Measurements from ENCODE around the gene VPREB1.

The VPREB1 gene

DNA sequence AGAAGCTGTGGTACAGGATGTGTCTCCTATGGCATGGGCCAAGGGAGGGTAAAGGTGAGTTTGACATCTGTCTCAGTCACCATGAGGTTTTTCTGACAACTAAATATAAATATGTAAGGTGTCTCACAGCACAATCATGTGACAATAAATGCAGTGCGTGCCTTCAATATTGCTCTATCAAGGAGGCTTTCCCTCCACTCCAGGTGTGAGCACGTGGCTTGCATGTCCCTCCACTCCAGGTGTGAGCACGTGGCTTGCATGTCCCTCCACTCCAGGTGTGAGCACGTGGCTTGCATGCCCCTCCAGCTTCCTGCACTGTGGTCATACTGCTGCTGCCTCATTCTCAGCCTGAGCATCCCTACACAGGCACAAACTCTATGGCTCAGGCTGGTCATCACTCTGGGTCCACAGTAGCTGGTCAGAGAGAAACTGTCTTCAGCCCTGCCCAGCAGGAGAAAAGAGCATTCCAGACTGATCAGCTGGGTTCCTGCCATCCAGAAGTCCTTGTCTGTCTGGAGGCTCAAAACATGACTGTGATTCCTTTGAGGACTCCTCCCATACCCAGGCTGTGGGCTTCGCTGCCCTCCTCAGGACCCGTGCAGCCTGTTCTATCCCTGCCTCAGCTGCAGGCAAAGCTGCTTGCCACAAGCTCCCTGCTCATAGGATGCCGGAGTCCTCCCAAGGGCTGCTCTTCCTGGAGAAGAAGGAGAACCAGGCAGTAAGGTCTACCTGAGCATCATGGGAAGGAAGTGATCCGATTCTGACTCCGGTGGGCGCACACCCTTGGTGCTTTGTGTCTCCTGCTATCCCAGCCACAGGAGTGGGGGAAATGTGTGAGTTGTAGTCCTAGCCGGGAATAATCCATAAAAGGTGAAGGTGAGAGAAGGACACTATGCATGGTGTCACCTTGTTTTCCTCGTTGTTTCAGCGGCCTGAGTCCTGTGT, 33.4 kb upstream of the VPREB1 start:
- TF ChIP-seq, protein P1, sequence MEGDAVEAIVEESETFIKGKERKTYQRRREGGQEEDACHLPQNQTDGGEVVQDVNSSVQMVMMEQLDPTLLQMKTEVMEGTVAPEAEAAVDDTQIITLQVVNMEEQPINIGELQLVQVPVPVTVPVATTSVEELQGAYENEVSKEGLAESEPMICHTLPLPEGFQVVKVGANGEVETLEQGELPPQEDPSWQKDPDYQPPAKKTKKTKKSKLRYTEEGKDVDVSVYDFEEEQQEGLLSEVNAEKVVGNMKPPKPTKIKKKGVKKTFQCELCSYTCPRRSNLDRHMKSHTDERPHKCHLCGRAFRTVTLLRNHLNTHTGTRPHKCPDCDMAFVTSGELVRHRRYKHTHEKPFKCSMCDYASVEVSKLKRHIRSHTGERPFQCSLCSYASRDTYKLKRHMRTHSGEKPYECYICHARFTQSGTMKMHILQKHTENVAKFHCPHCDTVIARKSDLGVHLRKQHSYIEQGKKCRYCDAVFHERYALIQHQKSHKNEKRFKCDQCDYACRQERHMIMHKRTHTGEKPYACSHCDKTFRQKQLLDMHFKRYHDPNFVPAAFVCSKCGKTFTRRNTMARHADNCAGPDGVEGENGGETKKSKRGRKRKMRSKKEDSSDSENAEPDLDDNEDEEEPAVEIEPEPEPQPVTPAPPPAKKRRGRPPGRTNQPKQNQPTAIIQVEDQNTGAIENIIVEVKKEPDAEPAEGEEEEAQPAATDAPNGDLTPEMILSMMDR (IDR thresholded peaks at IDR 0.05; ENCODE audit: low read depth, low read length, missing control alignments) = no peak
- H3K27ac ChIP-seq = no peak overlapping the region
- in situ Hi-C loops (cut with HindIII; ENCODE audit: low pct_ligation_motif_present, low sequenced_read_pairs) = no loop called here
- DNase-seq = no peak
- H3K4me3 ChIP-seq (ENCODE audit: low read depth, low read length) = no peak overlapping the region
- peaks cover 11% of the 10 kb centered on the region for H3K27me3 ChIP-seq (replicated peaks)
- H3K36me3 ChIP-seq (replicated peaks) = no peaks in the 10 kb centered on the region

DNA sequence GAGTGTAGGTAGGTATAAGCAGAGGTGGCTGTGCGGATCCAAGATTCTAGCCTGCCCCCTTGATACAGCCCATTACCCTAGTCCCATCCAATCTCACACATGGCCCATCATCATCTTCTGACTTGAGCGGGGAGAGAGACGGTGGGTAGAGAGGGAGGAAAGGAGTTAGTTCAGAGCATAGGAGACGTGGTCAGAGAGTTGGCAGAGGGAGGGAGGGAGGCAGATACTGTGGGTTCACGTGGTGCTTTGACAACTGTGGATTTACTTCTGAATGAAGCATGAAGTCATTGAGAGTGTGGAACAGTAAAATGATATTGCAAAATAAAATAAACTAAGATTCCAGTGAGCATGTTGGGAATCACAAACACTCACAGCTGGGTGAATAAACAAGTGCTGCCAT, 31.4 kb upstream of the VPREB1 start:
- no peaks in the 10 kb centered on the region for H3K36me3 ChIP-seq (replicated peaks)
- DNase-seq = no peak

DNA sequence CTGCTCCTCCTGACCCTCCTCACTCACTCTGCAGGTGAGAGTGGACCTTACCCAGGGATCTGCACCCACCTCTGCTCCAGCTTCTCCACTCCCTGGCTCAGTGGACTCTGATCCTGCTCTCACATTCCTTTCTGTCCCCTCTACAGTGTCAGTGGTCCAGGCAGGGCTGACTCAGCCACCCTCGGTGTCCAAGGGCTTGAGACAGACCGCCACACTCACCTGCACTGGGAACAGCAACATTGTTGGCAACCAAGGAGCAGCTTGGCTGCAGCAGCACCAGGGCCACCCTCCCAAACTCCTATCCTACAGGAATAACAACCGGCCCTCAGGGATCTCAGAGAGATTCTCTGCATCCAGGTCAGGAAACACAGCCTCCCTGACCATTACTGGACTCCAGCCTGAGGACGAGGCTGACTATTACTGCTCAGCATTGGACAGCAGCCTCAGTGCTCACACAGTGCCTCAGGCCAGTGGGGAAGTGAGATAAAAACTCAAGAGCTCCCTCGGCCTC, 29.7 kb upstream of the VPREB1 start:
- Histone ChIP-seq H3K4me3 (ENCODE audit: low read depth, low read length) (no peak overlapping the region), H3K27ac (no peak overlapping the region), H3K36me3 (replicated peaks) (no peaks in the 10 kb centered on the region), H3K27me3 (replicated peaks) (peaks cover 12% of the 10 kb centered on the region)
- no peak for DNase-seq
- TF ChIP-seq, protein P1 (IDR thresholded peaks at IDR 0.05; ENCODE audit: low read depth, low read length, missing control alignments) = no peak
- in situ Hi-C loops (cut with HindIII; ENCODE audit: low pct_ligation_motif_present, low sequenced_read_pairs) = no loop called here

More for the DNA sequence above, 31.4 kb upstream of the VPREB1 start:
- Histone ChIP-seq H3K4me3 (ENCODE audit: low read depth, low read length) (no peak overlapping the region), H3K27ac (no peak overlapping the region), H3K27me3 (replicated peaks) (peaks cover 11% of the 10 kb centered on the region)
- TF ChIP-seq, protein P1 (IDR thresholded peaks at IDR 0.05; ENCODE audit: low read depth, low read length, missing control alignments) = no peak
- in situ Hi-C loops (cut with HindIII; ENCODE audit: low pct_ligation_motif_present, low sequenced_read_pairs) = no loop called here

GRCh38 chr22:22215659-22216449, 28.7 kb upstream of the VPREB1 start:
- Histone ChIP-seq H3K27ac (no peak overlapping the region), H3K36me3 (replicated peaks) (no peaks in the 10 kb centered on the region), H3K27me3 (replicated peaks) (peaks cover 12% of the 10 kb centered on the region), H3K4me3 (ENCODE audit: low read depth, low read length) (no peak overlapping the region)
- TF ChIP-seq, protein P1 (IDR thresholded peaks at IDR 0.05; ENCODE audit: low read depth, low read length, missing control alignments) = no peak
- DNase-seq = no peak
- in situ Hi-C loops (cut with HindIII; ENCODE audit: low pct_ligation_motif_present, low sequenced_read_pairs) = no loop called here

- Histone ChIP-seq H3K4me3 (ENCODE audit: low read depth, low read length) (no peak overlapping the region), H3K27me3 (replicated peaks) (peaks cover 12% of the 10 kb centered on the region), H3K36me3 (replicated peaks) (no peaks in the 10 kb centered on the region), H3K27ac (no peak overlapping the region)
- no peak for DNase-seq
- TF ChIP-seq, protein P1 (IDR thresholded peaks at IDR 0.05; ENCODE audit: low read depth, low read length, missing control alignments) = no peak
- in situ Hi-C loops (cut with HindIII; ENCODE audit: low pct_ligation_motif_present, low sequenced_read_pairs) = no loop called here
Measured at GRCh38 chr22:22216450-22216959, 28.1 kb upstream of the VPREB1 start.

Measured in brain microvascular endothelial cell (primary cell).